Liver (tissue), 9 donors: ENCODE measurements around the gene KIF15. TPM values are rescaled to one million over a fixed set of nuclear protein-coding genes. Genes with fewer than 3 reads are reported as not detected.

Experiments
- DNase-seq: peaks from one replicate; pipeline ENCODE4 v3.0.0-alpha.2; 2017; ENCODE audit warnings: low spot score
- H3K27ac ChIP-seq, 2 donors: one replicate each; pipeline ENCODE4 v1.7.0; 2013; ENCODE audit warnings: inconsistent platforms in 2 of 2, low read length in 2 of 2, control low read depth in 1 of 2, low read depth in 1 of 2, mild to moderate bottlenecking in 1 of 2
- H3K27me3 ChIP-seq, 4 donors: one replicate each; pipeline versions ENCODE4 v1.6.1 to v1.7.0; 2013; ENCODE audit warnings: low read length in 3 of 4, inconsistent platforms in 1 of 4, mild to moderate bottlenecking in 1 of 4, moderate library complexity in 1 of 4; ENCODE audit not compliant: control insufficient read depth in 4 of 4, insufficient read depth in 4 of 4
- H3K36me3 ChIP-seq, 4 donors: one replicate each; pipeline versions ENCODE4 v1.6.1 to v1.7.0; 2013; ENCODE audit warnings: low read length in 3 of 4, mild to moderate bottlenecking in 3 of 4, low read depth in 1 of 4, moderate library complexity in 1 of 4; ENCODE audit not compliant: control insufficient read depth in 4 of 4, insufficient read depth in 3 of 4
- H3K4me1 ChIP-seq, 4 donors: one replicate each; pipeline versions ENCODE4 v1.6.1 to v1.7.0; 2013; ENCODE audit warnings: low read length in 3 of 4, mild to moderate bottlenecking in 3 of 4, moderate library complexity in 1 of 4; ENCODE audit not compliant: control insufficient read depth in 4 of 4, insufficient read depth in 4 of 4
- H3K4me3 ChIP-seq, 3 donors: one replicate each; pipeline versions ENCODE4 v1.6.1 to v1.7.0; 2013; ENCODE audit warnings: low read length in 3 of 3, control low read depth in 1 of 3, low read depth in 1 of 3, mild to moderate bottlenecking in 1 of 3
- H3K9ac ChIP-seq, 2 donors: one replicate each; pipeline ENCODE4 v1.7.0; 2013; ENCODE audit warnings: low read length in 2 of 2, mild to moderate bottlenecking in 2 of 2, moderate library complexity in 2 of 2, control low read depth in 1 of 2, low read depth in 1 of 2
- H3K9me3 ChIP-seq, 4 donors: one replicate each; pipeline versions ENCODE4 v1.6.1 to v1.7.0; 2013; ENCODE audit warnings: low read length in 3 of 4; ENCODE audit not compliant: control insufficient read depth in 4 of 4
- EGR1 ChIP-seq, 2 donors: IDR thresholded peaks; 2 replicates each; pipeline ENCODE4 v1.6.1; 2016 to 2018; ENCODE audit warnings: antibody characterized with exemption in 2 of 2, low read depth in 2 of 2
- FOXA1 ChIP-seq: IDR thresholded peaks from 2 replicates; pipeline ENCODE4 v1.6.1; 2016; ENCODE audit warnings: antibody characterized with exemption
- FOXA2 ChIP-seq: IDR thresholded peaks from 2 replicates; pipeline ENCODE4 v1.6.1; 2016; ENCODE audit warnings: antibody characterized with exemption
- GABPA ChIP-seq, 2 donors: IDR thresholded peaks in 1 of 2; conservative IDR thresholded peaks in 1 of 2; 2 replicates each; pipeline ENCODE4 v1.6.1; 2016; ENCODE audit warnings: antibody characterized with exemption in 2 of 2, mild to moderate bottlenecking in 1 of 2, moderate library complexity in 1 of 2
- HNF4A ChIP-seq, 2 donors: conservative IDR thresholded peaks; 2 replicates each; pipeline ENCODE4 v1.6.1; 2016; ENCODE audit warnings: antibody characterized with exemption in 2 of 2, mild to moderate bottlenecking in 2 of 2
- HNF4G ChIP-seq: IDR thresholded peaks from 2 replicates; pipeline ENCODE4 v1.6.1; 2016; ENCODE audit warnings: antibody characterized with exemption
- JUND ChIP-seq, 2 donors: IDR thresholded peaks; 2 replicates each; pipeline ENCODE4 v1.6.1; 2016; ENCODE audit warnings: antibody characterized with exemption in 2 of 2
- NR2F2 ChIP-seq: IDR thresholded peaks from 2 replicates; pipeline ENCODE4 v1.6.1; 2016; ENCODE audit warnings: antibody characterized with exemption
- RXRA ChIP-seq, 2 donors: IDR thresholded peaks; 2 replicates each; pipeline ENCODE4 v1.6.1; 2017 to 2018; ENCODE audit warnings: antibody characterized with exemption in 2 of 2, mild to moderate bottlenecking in 1 of 2
- SP1 ChIP-seq: IDR thresholded peaks from 2 replicates; pipeline ENCODE4 v1.6.1; 2018; ENCODE audit warnings: antibody characterized with exemption, mild to moderate bottlenecking
- TAF1 ChIP-seq: conservative IDR thresholded peaks from 2 replicates; pipeline ENCODE4 v1.6.1; 2016; ENCODE audit warnings: antibody characterized with exemption, mild to moderate bottlenecking
- YY1 ChIP-seq: IDR thresholded peaks from 2 replicates; pipeline ENCODE4 v1.6.1; 2016; ENCODE audit warnings: antibody characterized with exemption, mild to moderate bottlenecking
- WGBS: extraction: QIAGEN DNeasy Blood & Tissue Kit; methylation state at CpG from one replicate; pipeline ENCODE4 v1.1.7; 2013; 5-methylcytosine and 5-hydroxymethylcytosine counted together
- polyA plus RNA-seq, 2 donors: library from polyadenylated mRNA; stranded (reverse) in 1 of 2; unstranded in 1 of 2; fragments of 200-250 nt in 1 of 2; fragments of >200 nt in 1 of 2; fragmentation: Nextera tagmentation in 1 of 2; extraction: Ambion mirVana in 1 of 2; gene quantifications; one replicate each; pipeline versions ENCODE4 v1.2.1 to v1.2.3, GENCODE V29; 2013 to 2015
- total RNA-seq, 2 donors: library from RNA; depleted of rRNA; stranded (reverse); fragments of >200 nt; gene quantifications; one replicate each; pipeline ENCODE4 v1.2.3, GENCODE V29; 2014
- TF ChIP-seq, protein P1 (sequence below): IDR thresholded peaks from 2 replicates; pipeline ENCODE4 v1.6.1; 2016; ENCODE audit warnings: antibody characterized with exemption
- TF ChIP-seq, protein P2 (sequence below): IDR thresholded peaks from 2 replicates; pipeline ENCODE4 v1.6.1; 2016; ENCODE audit warnings: antibody characterized with exemption
- TF ChIP-seq, protein P3 (sequence below): IDR thresholded peaks from 2 replicates; pipeline ENCODE4 v1.6.1; 2016; ENCODE audit warnings: antibody characterized with exemption, mild to moderate bottlenecking
- TF ChIP-seq, protein P4 (sequence below): IDR thresholded peaks from 2 replicates; pipeline ENCODE4 v1.6.1; 2016; ENCODE audit warnings: antibody characterized with exemption
- TF ChIP-seq, protein P5 (sequence below): fragments of 150-350 bp; IDR thresholded peaks from 2 replicates; pipeline ENCODE4 v1.5.1; 2017; ENCODE audit warnings: improper control_type of control experiment, low read depth, low read length; ENCODE audit not compliant: missing input control
- donor health status: healthy.
- donor health status: healthy.
- donor health status: healthy.
- donor health status: healthy.
- donor health status: healthy.

Gene KIF15
- total and polyA plus RNA-seq, 4 donors = under 0.01 to 15.9 (median 0.24) TPM

DNA sequence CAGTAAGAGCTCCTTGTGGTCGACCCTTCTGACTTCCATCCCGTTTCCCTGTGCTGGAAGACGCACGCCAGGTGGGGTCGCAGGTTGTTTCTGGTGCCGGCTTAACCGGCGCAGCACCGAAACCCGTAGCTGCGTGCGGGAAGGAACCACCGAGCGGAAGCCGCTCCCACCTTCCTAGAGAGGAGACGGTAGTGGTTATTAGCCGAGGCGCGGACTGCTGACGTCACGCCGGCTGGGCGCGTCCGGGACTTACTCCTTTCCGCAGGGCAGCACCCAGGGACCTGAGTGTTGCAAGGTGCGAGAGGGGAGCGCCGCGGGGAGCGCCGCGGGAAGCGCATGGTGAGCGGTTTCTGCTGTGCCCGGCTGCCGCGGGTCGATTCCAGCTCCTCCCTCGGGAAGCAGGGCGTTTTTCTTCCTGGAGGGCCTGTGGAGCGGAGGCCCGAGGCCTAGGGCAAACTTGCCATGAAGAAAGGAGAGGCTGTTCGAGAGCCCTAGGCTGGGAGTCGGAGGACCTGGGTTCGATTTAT is 32.1 kb upstream of the KIF15 start, which contains the start of gene ZNF501 (continued):
- TF ChIP-seq, protein P1, sequence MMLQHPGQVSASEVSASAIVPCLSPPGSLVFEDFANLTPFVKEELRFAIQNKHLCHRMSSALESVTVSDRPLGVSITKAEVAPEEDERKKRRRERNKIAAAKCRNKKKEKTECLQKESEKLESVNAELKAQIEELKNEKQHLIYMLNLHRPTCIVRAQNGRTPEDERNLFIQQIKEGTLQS = no peak

DNA sequence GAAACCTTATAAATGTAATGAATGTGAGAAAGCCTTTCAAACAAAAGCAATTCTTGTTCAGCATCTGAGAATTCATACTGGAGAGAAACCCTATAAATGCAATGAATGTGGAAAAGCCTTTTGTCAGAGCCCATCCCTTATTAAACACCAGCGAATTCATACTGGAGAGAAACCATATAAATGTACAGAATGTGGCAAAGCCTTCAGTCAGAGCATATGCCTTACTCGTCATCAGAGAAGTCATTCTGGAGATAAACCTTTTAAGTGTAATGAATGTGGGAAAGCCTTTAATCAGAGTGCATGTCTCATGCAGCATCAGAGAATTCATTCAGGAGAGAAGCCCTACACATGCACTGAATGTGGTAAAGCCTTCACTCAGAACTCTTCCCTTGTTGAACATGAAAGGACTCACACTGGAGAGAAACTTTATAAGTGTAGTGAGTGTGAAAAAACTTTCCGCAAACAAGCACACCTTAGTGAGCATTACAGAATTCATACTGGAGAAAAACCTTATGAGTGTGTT is 26.9 kb upstream of the KIF15 start:
- 77% methylated on average over 3 of the region's 3 CpGs for WGBS
- peaks cover 0 to 2% (median 0%) of the 10 kb centered on the region in 4 donors for H3K4me1 ChIP-seq
- H3K27me3 ChIP-seq = no peaks in the 10 kb centered on the region
- H3K9ac ChIP-seq = no peak overlapping the region
- TF ChIP-seq, protein P2, sequence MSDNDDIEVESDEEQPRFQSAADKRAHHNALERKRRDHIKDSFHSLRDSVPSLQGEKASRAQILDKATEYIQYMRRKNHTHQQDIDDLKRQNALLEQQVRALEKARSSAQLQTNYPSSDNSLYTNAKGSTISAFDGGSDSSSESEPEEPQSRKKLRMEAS = no peak
- TF ChIP-seq, protein P3, sequence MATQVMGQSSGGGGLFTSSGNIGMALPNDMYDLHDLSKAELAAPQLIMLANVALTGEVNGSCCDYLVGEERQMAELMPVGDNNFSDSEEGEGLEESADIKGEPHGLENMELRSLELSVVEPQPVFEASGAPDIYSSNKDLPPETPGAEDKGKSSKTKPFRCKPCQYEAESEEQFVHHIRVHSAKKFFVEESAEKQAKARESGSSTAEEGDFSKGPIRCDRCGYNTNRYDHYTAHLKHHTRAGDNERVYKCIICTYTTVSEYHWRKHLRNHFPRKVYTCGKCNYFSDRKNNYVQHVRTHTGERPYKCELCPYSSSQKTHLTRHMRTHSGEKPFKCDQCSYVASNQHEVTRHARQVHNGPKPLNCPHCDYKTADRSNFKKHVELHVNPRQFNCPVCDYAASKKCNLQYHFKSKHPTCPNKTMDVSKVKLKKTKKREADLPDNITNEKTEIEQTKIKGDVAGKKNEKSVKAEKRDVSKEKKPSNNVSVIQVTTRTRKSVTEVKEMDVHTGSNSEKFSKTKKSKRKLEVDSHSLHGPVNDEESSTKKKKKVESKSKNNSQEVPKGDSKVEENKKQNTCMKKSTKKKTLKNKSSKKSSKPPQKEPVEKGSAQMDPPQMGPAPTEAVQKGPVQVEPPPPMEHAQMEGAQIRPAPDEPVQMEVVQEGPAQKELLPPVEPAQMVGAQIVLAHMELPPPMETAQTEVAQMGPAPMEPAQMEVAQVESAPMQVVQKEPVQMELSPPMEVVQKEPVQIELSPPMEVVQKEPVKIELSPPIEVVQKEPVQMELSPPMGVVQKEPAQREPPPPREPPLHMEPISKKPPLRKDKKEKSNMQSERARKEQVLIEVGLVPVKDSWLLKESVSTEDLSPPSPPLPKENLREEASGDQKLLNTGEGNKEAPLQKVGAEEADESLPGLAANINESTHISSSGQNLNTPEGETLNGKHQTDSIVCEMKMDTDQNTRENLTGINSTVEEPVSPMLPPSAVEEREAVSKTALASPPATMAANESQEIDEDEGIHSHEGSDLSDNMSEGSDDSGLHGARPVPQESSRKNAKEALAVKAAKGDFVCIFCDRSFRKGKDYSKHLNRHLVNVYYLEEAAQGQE = no peak
- no peak for TF ChIP-seq HNF4A (conservative IDR thresholded peaks at IDR 0.05)
- TF ChIP-seq, protein P1 = no peak
- no peak for TF ChIP-seq YY1
- TF ChIP-seq EGR1 (IDR thresholded peaks at IDR 0.05; ENCODE audit: low read depth in 2 of 2) = no peak
- TF ChIP-seq GABPA (IDR thresholded peaks at IDR 0.05 in 1 of 2, conservative IDR thresholded peaks at IDR 0.05 in 1 of 2) = no peak
- TF ChIP-seq, protein P4, sequence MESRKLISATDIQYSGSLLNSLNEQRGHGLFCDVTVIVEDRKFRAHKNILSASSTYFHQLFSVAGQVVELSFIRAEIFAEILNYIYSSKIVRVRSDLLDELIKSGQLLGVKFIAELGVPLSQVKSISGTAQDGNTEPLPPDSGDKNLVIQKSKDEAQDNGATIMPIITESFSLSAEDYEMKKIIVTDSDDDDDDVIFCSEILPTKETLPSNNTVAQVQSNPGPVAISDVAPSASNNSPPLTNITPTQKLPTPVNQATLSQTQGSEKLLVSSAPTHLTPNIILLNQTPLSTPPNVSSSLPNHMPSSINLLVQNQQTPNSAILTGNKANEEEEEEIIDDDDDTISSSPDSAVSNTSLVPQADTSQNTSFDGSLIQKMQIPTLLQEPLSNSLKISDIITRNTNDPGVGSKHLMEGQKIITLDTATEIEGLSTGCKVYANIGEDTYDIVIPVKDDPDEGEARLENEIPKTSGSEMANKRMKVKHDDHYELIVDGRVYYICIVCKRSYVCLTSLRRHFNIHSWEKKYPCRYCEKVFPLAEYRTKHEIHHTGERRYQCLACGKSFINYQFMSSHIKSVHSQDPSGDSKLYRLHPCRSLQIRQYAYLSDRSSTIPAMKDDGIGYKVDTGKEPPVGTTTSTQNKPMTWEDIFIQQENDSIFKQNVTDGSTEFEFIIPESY = no peak
- no peak for TF ChIP-seq HNF4G
- no peak for TF ChIP-seq FOXA2
- TF ChIP-seq TAF1 = no peak
- no peak for TF ChIP-seq NR2F2
- no peak for TF ChIP-seq FOXA1
- no peak for TF ChIP-seq SP1
- TF ChIP-seq, protein P5, sequence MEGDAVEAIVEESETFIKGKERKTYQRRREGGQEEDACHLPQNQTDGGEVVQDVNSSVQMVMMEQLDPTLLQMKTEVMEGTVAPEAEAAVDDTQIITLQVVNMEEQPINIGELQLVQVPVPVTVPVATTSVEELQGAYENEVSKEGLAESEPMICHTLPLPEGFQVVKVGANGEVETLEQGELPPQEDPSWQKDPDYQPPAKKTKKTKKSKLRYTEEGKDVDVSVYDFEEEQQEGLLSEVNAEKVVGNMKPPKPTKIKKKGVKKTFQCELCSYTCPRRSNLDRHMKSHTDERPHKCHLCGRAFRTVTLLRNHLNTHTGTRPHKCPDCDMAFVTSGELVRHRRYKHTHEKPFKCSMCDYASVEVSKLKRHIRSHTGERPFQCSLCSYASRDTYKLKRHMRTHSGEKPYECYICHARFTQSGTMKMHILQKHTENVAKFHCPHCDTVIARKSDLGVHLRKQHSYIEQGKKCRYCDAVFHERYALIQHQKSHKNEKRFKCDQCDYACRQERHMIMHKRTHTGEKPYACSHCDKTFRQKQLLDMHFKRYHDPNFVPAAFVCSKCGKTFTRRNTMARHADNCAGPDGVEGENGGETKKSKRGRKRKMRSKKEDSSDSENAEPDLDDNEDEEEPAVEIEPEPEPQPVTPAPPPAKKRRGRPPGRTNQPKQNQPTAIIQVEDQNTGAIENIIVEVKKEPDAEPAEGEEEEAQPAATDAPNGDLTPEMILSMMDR = no peak
- no peak for TF ChIP-seq JUND (IDR thresholded peaks at IDR 0.05)
- TF ChIP-seq RXRA (IDR thresholded peaks at IDR 0.05) = no peak
- H3K27ac ChIP-seq = no peak overlapping the region
- peaks cover 0 to 18% (median 10%) of the 10 kb centered on the region in 4 donors for H3K36me3 ChIP-seq
- peak overlapping the region in 2 of 3 donors; percentile 7 to 35 for H3K4me3 ChIP-seq
- DNase-seq = no peak
- peaks cover 33 to 74% (median 66%) of the 10 kb centered on the region in 4 donors for H3K9me3 ChIP-seq
